HL-60 (cell line): ENCODE results near the gene STAM.

ENCODE experiments used
- CTCF ChIP-seq: IDR thresholded peaks from one replicate; pipeline ENCODE4 v1.5.1; 2011; ENCODE audit warnings: low read length, control low read depth, inconsistent platforms; ENCODE audit not compliant: insufficient read depth
- POLR2AphosphoS5 ChIP-seq: IDR thresholded peaks from 2 replicates; pipeline ENCODE4 v1.6.1; 2012; ENCODE audit warnings: low read depth

GRCh38 chr10:17648243-17649035 is 4.5 kb downstream of the STAM start:
- no peak for TF ChIP-seq CTCF
- no peak for TF ChIP-seq POLR2AphosphoS5
